NK-92 treated with Interleukin-12 subunit alpha and Interleukin-12 subunit beta, amount 100 ng/mL, for 24 hours (cell line): Measurements from ENCODE around the gene SLC17A3.

Source experiments
- DNase-seq: peaks from one replicate; lab custom pipeline; 2025; lab: John Stamatoyannopoulos, UW

The SLC17A3 gene

DNA sequence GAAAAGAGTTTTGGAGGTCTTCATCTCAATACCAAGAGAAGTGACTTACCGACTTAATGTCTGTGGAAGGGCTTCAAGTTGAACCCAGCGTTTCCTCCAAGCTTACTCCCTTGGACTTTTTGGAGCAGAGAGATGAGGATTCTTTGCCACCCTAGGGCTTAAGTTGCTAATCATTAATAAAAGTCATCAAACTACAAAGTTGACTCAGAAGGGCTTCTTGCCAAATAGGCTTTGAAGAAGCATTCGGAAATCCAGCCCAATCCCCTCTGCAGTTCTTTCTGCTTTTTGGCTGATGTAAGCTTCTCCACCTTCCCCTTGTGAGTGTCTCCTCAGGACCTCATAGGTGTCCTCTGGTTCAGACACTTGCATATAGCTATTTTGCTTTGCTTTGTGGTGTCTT lies at the start of gene SLC17A3:
SLC17A3 (minus strand) TSS at position 126 of the 400 bp plus-strand sequence. CDS start 5,856 bp downstream, outside the sequence.
- DNase-seq: no peak

DNA sequence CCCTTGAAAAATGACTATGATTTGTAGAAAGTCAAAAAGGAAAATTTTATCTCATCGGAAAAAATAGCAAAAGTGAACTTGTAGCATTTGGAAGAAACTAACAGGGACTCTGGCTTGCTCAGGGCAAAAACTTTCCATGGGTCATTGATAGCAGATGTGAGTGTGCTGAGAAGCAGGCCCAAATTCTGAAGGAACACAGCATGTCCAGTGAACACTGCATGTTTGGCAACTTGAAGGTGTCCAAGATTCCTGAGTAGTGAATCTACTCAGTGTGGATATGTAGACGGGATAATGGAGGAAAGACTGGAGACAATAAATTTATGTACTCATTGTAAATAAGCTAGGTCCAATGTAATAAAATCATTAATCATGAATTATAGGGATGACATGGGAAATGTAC lies 48.3 kb upstream of the SLC17A3 start:
- DNase-seq: no peak

DNA sequence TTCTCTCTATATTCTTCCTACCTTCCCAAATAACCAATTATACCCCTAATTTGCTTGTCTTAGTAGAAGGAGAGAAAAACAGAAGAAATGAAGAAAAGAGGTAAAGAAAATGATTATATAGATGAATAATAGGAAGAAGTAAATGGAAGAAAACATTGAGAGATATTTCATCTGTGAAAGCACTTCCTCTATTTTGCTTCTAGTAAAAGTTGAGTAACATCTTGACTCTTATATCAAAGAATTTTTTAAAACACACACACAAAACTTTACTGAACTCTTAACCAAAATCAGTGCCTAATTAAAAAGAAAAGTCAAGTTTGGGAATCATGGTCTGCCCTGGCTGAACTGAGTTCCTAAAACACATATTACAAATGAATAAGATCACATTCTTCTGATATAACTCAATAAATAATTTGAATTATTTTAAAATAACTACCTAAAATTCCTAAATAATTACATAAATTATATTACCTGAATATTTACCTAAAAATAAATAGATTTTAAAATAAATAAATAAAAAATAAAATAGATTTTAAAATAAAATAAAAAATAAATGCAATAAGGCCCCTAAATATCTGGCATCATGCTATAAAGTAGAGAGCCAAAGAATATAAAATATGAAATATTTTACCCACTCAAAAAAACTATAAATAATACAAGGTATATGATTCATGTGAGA lies 47.6 kb upstream of the SLC17A3 start:
- DNase-seq: no peak

GRCh38 chr6:25919657-25920056 lies 45.6 kb upstream of the SLC17A3 start:
- DNase-seq: no peak

- DNase-seq: no peak
Measured at GRCh38 chr6:25918083-25918683, 44.1 kb upstream of the SLC17A3 start.

- DNase-seq: no peak
Measured at GRCh38 chr6:25916789-25917490, 42.9 kb upstream of the SLC17A3 start.

GRCh38 chr6:25916330-25916729 lies 42.3 kb upstream of the SLC17A3 start:
- no peak for DNase-seq

- DNase-seq: no peak
Measured at GRCh38 chr6:25913741-25914140, 39.7 kb upstream of the SLC17A3 start.

DNA sequence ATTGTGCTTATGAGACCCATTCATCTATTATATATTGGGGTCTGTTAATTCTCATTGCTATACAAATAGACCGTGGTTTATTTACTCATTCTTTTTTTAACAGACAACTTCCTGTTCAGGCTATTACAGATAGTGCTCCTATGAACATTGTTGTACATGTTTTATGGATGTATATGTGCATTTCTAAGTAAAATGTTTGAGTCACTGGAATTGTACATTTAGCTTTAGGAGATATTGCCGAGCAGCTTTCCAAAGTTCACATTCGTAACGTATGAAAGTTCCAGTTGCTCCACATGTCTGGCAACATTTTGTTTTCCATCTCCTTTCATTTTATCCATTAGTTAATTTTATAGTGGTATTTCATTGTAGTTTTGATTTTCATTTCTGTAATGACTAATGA lies 37.3 kb upstream of the SLC17A3 start:
- DNase-seq: no peak

- no peak for DNase-seq
Measured at GRCh38 chr6:25907475-25908014, 33.5 kb upstream of the SLC17A3 start.

DNA sequence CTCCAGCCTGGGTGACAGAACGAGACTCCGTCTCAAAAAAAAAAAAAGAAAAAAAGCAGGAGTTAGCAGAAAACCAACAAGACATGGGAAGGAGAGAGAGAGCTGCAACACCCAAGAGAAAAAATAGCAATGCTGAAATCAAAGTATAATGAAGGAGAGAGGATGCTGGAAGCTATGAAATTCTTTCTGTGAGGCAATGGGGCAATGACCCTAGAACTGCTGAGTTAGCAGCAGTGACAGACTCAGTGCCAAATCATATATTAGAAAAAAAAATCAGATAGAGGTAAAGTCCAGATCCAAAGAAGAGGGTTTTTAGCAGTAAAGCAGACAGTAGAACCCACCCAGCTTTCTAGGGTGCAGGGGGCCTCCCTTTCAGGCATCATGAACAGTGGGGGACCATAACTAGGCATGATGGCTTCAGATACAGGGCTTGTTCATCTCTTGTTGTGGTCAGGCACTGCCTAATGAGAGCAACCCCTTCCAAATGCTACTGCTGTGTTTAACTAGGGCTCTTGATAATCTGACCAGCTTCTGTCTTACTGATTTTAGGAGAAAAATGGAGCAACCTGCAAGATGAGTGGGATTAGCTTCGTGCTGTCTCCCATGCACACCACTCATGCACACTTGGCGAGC lies 29.5 kb upstream of the SLC17A3 start:
- no peak for DNase-seq

DNA sequence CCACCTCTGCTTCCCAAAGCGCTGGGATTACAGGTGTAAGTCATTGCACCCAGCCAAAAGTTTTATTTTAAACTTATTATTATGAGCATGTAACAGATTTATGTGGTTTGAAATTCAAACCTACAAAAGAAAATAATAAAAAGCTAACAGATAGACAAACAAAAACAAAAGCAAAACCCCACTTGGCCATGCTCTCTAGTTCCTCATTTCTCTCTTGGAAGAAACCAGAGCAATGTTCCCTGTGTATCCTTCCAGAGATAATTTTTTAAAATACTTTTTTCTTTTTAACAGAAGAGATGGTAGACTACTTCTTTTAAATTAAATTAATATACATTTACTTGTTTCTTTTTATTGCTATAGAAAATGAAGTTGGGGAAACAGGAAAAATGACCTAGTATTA lies 28.0 kb upstream of the SLC17A3 start:
- no peak for DNase-seq

DNA sequence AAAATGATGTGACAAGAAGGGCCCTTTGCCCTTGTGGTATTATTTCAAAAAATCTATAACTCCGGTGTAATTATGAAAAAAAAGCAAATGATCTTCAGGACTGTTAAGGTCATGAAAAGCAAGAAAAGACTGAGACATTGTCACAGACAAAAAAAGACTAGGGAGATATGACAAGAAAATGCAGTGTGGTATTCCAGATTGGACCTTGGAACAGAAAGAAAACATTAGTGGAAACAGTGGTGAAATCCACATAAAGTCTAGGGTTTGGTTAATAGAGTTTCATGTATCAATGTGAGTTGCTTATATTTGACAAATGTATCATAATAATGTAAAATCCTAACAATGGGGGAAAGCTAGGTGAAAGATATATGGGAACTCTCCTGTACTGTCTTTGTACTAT lies 26.8 kb upstream of the SLC17A3 start:
- no peak for DNase-seq

- DNase-seq: no peak
Measured at GRCh38 chr6:25899580-25900408, 25.8 kb upstream of the SLC17A3 start.

DNA sequence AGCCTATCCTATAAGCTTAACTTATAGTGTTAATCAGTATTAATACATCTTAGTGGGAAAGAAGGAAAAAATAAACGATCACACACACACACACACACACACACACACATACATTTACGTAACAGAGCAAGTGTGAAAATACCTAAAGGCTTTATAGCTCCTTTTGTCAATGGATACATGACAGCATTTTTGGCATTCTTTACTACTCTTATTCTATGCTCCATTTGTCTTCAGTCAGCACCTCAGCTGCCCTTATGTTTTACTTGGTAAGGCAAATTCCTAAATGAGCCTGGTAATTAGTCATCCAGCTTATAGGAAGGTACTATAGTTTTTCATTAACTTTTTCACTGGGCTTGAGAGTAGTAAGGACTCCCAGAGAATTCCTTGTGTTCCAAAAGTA lies 25.1 kb upstream of the SLC17A3 start:
- DNase-seq: no peak

DNA sequence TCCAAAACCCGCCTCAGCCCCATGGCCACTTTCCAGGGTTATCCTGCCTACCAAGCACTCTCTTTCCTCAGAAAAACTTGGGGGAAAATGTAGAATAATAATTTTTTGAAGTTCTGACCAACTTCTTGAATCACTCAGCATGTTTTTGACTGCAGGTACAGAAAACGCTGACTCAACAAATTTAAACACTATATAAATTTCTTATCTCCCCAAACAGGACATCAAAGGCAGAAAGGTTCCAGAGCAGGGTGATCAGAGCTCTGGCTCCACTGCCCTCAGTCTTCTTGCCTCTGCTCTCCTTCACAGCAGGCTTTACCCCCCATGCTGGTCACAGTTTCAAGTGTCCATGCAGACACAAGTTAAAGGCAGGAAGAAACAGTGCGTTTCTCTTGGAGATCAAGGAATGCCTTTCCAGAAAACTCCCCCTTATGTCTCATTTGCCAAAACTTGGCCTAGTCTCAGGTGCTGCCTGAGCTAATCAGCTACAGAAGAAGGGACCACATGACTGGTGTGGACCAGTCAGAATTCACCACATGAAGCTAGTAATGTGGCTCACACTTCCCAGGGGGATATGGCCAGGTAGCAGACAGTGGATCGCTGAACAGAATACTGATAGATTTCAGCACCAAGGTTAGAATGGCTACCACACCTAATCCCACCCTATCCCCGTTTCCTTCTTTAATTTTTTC lies 24.4 kb upstream of the SLC17A3 start:
- DNase-seq: no peak

- DNase-seq: no peak
Measured at GRCh38 chr6:25896252-25896651, 22.2 kb upstream of the SLC17A3 start.

DNA sequence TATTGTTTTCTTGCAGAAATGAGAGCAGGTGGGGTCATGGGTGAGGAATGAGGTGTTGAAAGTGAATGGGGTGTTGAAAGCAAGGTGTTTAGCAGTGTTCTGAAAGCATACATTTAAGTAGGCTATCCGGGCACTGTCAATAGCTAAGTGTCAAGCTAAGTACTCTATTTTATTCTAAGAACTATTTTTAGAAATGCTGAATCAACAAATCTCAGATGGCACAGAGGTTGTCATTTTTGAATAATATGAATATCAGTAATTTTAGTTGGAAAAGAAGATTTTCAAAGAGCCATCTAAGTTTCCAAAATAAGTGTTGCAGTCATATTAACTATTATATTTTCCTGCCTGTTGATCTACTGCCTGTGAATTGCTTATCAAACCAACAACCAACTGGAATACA lies 21.7 kb upstream of the SLC17A3 start:
- DNase-seq: no peak

DNA sequence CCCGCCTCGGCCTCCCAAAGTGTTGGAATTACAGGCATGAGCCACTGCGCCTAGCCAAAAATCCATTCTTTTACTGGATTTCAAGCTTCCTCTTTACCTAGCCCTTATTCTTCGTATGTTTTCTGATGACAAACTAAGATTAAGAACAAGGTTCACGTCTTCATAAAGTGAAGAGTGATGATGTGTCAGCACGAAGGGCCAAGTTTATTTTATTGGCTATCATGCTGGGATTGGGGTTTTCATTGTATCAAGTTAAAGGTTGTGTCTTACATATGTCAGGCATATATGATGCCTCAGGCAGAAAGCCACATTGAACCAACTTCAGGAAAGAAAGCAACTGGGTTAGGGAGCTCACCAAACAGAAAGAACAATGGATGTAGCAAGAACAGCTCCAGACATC lies 19.7 kb upstream of the SLC17A3 start:
- no peak for DNase-seq

DNA sequence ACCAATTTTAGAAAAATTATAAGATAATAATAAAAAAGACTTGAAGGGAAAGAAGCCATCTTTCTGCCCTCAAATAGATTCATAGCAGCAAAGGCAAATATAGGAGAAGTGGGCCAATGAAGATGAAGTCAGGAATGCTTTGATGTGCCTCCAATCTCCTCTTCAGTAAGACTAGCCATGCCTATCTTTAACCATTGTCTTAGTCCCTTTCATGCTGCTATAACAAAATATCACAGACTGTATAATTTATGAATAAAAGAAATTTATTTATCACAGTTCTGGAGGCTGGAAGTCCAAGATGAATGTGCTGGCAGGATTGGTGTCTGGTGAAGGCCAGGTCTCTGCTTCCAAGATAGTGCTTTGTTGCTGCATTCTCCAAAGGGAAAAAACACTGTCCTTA lies 18.8 kb upstream of the SLC17A3 start:
- DNase-seq: no peak
